Measurements from ENCODE around the gene GZMA. TPM values are rescaled to one million over a fixed set of nuclear protein-coding genes. Genes with fewer than 3 reads are reported as not detected.

The GZMA gene
- total and polyA plus RNA-seq, 2 experiments from 2014 or later = not detected

DNA sequence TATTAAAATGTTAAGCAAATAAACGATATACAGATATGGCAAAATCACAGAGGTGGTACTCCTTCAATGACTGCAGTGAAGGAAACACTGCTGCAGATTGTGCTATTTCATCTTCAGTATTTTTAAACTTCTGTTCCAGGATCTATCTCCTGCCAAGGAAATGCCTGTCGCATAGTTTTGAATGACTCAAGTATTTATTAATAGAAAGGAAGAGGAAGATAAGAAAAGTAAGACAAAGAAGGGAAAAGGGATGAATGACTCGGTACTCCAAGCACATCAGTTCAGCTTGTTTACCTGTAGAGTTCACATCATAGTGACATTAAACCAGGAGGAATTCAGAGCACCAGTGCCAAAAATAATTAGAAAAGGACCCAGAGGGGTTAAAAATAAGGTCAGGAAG lies 52.4 kb downstream of the GZMA start:
- H3K9me2 ChIP-seq (replicated peaks; ENCODE audit: insufficient read depth) = no peaks in the 10 kb centered on the region
- H3K4me2 ChIP-seq = no peak overlapping the region
- no peak overlapping the region for H3K27ac ChIP-seq
- DNase-seq (ENCODE audit: low spot score) = no peak
- H3K27me3 ChIP-seq = no peaks in the 10 kb centered on the region
- no peaks in the 10 kb centered on the region for H3K4me1 ChIP-seq (ENCODE audit: insufficient read depth)
- TF ChIP-seq EZH2 (IDR thresholded peaks at IDR 0.05; ENCODE audit: borderline replicate concordance) = no peak
- TF ChIP-seq EZH2phosphoT487 (IDR thresholded peaks at IDR 0.05; ENCODE audit: low read depth, severe bottlenecking, unreplicated experiment) = no peak
- TF ChIP-seq CTCF (IDR thresholded peaks at IDR 0.05; ENCODE audit: poor library complexity) = no peak
- H2AFZ ChIP-seq = no peak overlapping the region
- H3K36me3 ChIP-seq (replicated peaks; ENCODE audit: insufficient read depth, low read depth) = no peaks in the 10 kb centered on the region
- no peak overlapping the region for H3K4me3 ChIP-seq
- no peaks in the 10 kb centered on the region for H3K79me2 ChIP-seq
- no peaks in the 10 kb centered on the region for H3K9me3 ChIP-seq (ENCODE audit: low read depth)
- WGBS (ENCODE audit: low lambda C conversion rate, missing lambda C conversion rate) = 64% methylated on average over 3 of the region's 3 CpGs
- H4K20me1 ChIP-seq (ENCODE audit: insufficient read depth, poor library complexity, severe bottlenecking) = no peaks in the 10 kb centered on the region

Other genes starting within 250 kb of the GZMA start
- 2.2 and 2.6 TPM in 2 replicates for gene ESM1, start 117.1 kb upstream of the GZMA start, total RNA-seq
- 0.16 and 1.5 TPM in 2 replicates for gene ESM1, start 117.1 kb upstream of the GZMA start, polyA plus RNA-seq
- not detected in 2 replicates for gene GZMK, start 78.4 kb upstream of the GZMA start, total RNA-seq
- not detected in 2 replicates for gene GZMK, start 78.4 kb upstream of the GZMA start, polyA plus RNA-seq
- gene GPX8, start 57.5 kb downstream of the GZMA start, total RNA-seq = 178 and 196 TPM in 2 replicates
- 134 and 143 TPM in 2 replicates for gene GPX8, start 57.5 kb downstream of the GZMA start, polyA plus RNA-seq
- gene CDC20B, start 70.5 kb downstream of the GZMA start, total RNA-seq = 0.28 and 0.30 TPM in 2 replicates
- gene CDC20B, start 70.5 kb downstream of the GZMA start, polyA plus RNA-seq = 0.12 TPM in 1 of 2 replicates, not detected in the other
- not detected in 2 replicates for gene MCIDAS, start 124.7 kb downstream of the GZMA start, total RNA-seq
- 0.08 TPM in 1 of 2 replicates, not detected in the other for gene MCIDAS, start 124.7 kb downstream of the GZMA start, polyA plus RNA-seq
- gene CCNO, start 131.0 kb downstream of the GZMA start, total RNA-seq = 0.12 and 0.13 TPM in 2 replicates
- 0.97 and 2.5 TPM in 2 replicates for gene CCNO, start 131.0 kb downstream of the GZMA start, polyA plus RNA-seq
- 30.0 and 32.9 TPM in 2 replicates for gene DHX29, start 205.0 kb downstream of the GZMA start, total RNA-seq
- gene DHX29, start 205.0 kb downstream of the GZMA start, polyA plus RNA-seq = 46.5 and 48.4 TPM in 2 replicates
- gene MTREX, start 205.3 kb downstream of the GZMA start, total RNA-seq = 66.0 and 69.2 TPM in 2 replicates
- gene MTREX, start 205.3 kb downstream of the GZMA start, polyA plus RNA-seq = 19.0 and 27.1 TPM in 2 replicates

All from hepatocyte (in vitro differentiated cells).